ENCODE results near the gene MAGI2. TPM values are rescaled to one million over a fixed set of nuclear protein-coding genes. Genes with fewer than 3 reads are reported as not detected.

Gene MAGI2
- total and polyA plus RNA-seq, 2 donors from 2014 or later = 4.4 to 9.0 TPM

- H3K4me3 ChIP-seq (ENCODE audit: low read length in 3 of 3) = no peak overlapping the region
- DNase-seq = no peak
- no peak for FAIRE-seq
- no peak overlapping the region for H3K27ac ChIP-seq (ENCODE audit: low read depth in 2 of 2, low read length in 2 of 2)
- no peak overlapping the region for H3K9ac ChIP-seq (ENCODE audit: low read length in 3 of 3)
- intact Hi-C loops (cut with DNase I) = no loop called here
- H3K27me3 ChIP-seq (ENCODE audit: control insufficient read depth, insufficient read depth, low read length) = no peaks in the 10 kb centered on the region
- no peaks in the 10 kb centered on the region for H3K9me3 ChIP-seq (ENCODE audit: control insufficient read depth in 2 of 3, insufficient read depth in 1 of 3, low read length in 3 of 3)
- no peak for TF ChIP-seq CTCF (IDR thresholded peaks at IDR 0.05; ENCODE audit: borderline replicate concordance, extremely low read depth, insufficient read depth)
- H3K4me1 ChIP-seq (ENCODE audit: control insufficient read depth in 2 of 3, insufficient read depth in 2 of 3, low read depth in 1 of 3, low read length in 3 of 3) = no peaks in the 10 kb centered on the region
- no peaks in the 10 kb centered on the region for H3K36me3 ChIP-seq (ENCODE audit: control insufficient read depth in 2 of 3, insufficient read depth in 3 of 3, low read length in 3 of 3)
Observed at GRCh38 chr7:79124331-79124730, 329.1 kb downstream of the MAGI2 start.

- H3K27ac ChIP-seq (ENCODE audit: low read depth in 2 of 2, low read length in 2 of 2) = no peak overlapping the region
- H3K27me3 ChIP-seq (ENCODE audit: control insufficient read depth, insufficient read depth, low read length) = no peaks in the 10 kb centered on the region
- intact Hi-C loops (cut with DNase I) = no loop called here
- DNase-seq (no peak), FAIRE-seq (no peak)
- TF ChIP-seq CTCF (IDR thresholded peaks at IDR 0.05; ENCODE audit: borderline replicate concordance, extremely low read depth, insufficient read depth) = no peak
- no peaks in the 10 kb centered on the region for H3K9me3 ChIP-seq (ENCODE audit: control insufficient read depth in 2 of 3, insufficient read depth in 1 of 3, low read length in 3 of 3)
- no peak overlapping the region for H3K9ac ChIP-seq (ENCODE audit: low read length in 3 of 3)
- no peaks in the 10 kb centered on the region for H3K36me3 ChIP-seq (ENCODE audit: control insufficient read depth in 2 of 3, insufficient read depth in 3 of 3, low read length in 3 of 3)
- H3K4me1 ChIP-seq (ENCODE audit: control insufficient read depth in 2 of 3, insufficient read depth in 2 of 3, low read depth in 1 of 3, low read length in 3 of 3) = no peaks in the 10 kb centered on the region
- H3K4me3 ChIP-seq (ENCODE audit: low read length in 3 of 3) = no peak overlapping the region
Observed at GRCh38 chr7:79118143-79118542, 335.3 kb downstream of the MAGI2 start.

GRCh38 chr7:79096361-79096805, 357.1 kb downstream of the MAGI2 start:
- DNase-seq = no peak
- Histone ChIP-seq H3K9me3 (ENCODE audit: control insufficient read depth in 2 of 3, insufficient read depth in 1 of 3, low read length in 3 of 3) (peaks cover 0 to 5% (median 0%) of the 10 kb centered on the region in 3 donors), H3K9ac (ENCODE audit: low read length in 3 of 3) (no peak overlapping the region), H3K4me1 (ENCODE audit: control insufficient read depth in 2 of 3, insufficient read depth in 2 of 3, low read depth in 1 of 3, low read length in 3 of 3) (no peaks in the 10 kb centered on the region), H3K27ac (ENCODE audit: low read depth in 2 of 2, low read length in 2 of 2) (no peak overlapping the region), H3K27me3 (ENCODE audit: control insufficient read depth, insufficient read depth, low read length) (no peaks in the 10 kb centered on the region), H3K36me3 (ENCODE audit: control insufficient read depth in 2 of 3, insufficient read depth in 3 of 3, low read length in 3 of 3) (no peaks in the 10 kb centered on the region), H3K4me3 (ENCODE audit: low read length in 3 of 3) (no peak overlapping the region)
- intact Hi-C loops (cut with DNase I) = no loop called here
- no peak for TF ChIP-seq CTCF (IDR thresholded peaks at IDR 0.05; ENCODE audit: borderline replicate concordance, extremely low read depth, insufficient read depth)
- no peak for FAIRE-seq

- no peak overlapping the region for H3K9ac ChIP-seq (ENCODE audit: low read length in 3 of 3)
- no peaks in the 10 kb centered on the region for H3K27me3 ChIP-seq (ENCODE audit: control insufficient read depth, insufficient read depth, low read length)
- DNase-seq (no peak), FAIRE-seq (no peak)
- no peaks in the 10 kb centered on the region for H3K36me3 ChIP-seq (ENCODE audit: control insufficient read depth in 2 of 3, insufficient read depth in 3 of 3, low read length in 3 of 3)
- TF ChIP-seq CTCF (IDR thresholded peaks at IDR 0.05; ENCODE audit: borderline replicate concordance, extremely low read depth, insufficient read depth) = no peak
- H3K9me3 ChIP-seq (ENCODE audit: control insufficient read depth in 2 of 3, insufficient read depth in 1 of 3, low read length in 3 of 3) = peaks cover 0 to 9% (median 0%) of the 10 kb centered on the region in 3 donors
- no peak overlapping the region for H3K4me3 ChIP-seq (ENCODE audit: low read length in 3 of 3)
- intact Hi-C loops (cut with DNase I) = no loop called here
- H3K4me1 ChIP-seq (ENCODE audit: control insufficient read depth in 2 of 3, insufficient read depth in 2 of 3, low read depth in 1 of 3, low read length in 3 of 3) = no peaks in the 10 kb centered on the region
- no peak overlapping the region for H3K27ac ChIP-seq (ENCODE audit: low read depth in 2 of 2, low read length in 2 of 2)
Observed at GRCh38 chr7:79093421-79093820, 360.0 kb downstream of the MAGI2 start.
